IMR-90 (cell line): ENCODE data around the gene ATP2B2. TPM values are rescaled to one million over a fixed set of nuclear protein-coding genes. Genes with fewer than 3 reads are reported as not detected.

Experiments used
- ATAC-seq: fragments of 200-7000 bp; cut with Tn5 transposase; 2 replicates; pipeline ENCODE4 v1.9.1; 2020; ENCODE audit warnings: low read depth, mild to moderate bottlenecking, moderate library complexity
- BruUV-seq: library from RNA; stranded (reverse); fragments of 400-500 nt; replicated peaks from 2 replicates; lab custom pipeline; 2021; lab: Mats Ljungman, UMichigan
- CTCF ChIA-PET: fragments of 300-600 bp; formaldehyde crosslinking; extraction: SDS; loops from one replicate; lab custom pipeline; 2021; ENCODE audit warnings: antibody characterized with exemption; lab: Yijun Ruan, JAX
- POLR2A ChIA-PET: fragments of 300-600 bp; sonication (Branson Sonifier 250); formaldehyde crosslinking; loops from one replicate; lab custom pipeline; 2022; ENCODE audit warnings: antibody characterized with exemption; ENCODE audit not compliant: unreplicated experiment; lab: Charles Lee
- DNase-seq: peaks from one replicate; pipeline ENCODE4 v3.0.0; 2013
- H2AFZ ChIP-seq: replicated peaks from 2 replicates; pipeline ENCODE3; 2013; ENCODE audit warnings: low read length, mild to moderate bottlenecking; ENCODE audit not compliant: poor library complexity
- H2AK5ac ChIP-seq: 2 replicates; pipeline ENCODE4 v1.6.1; 2013; ENCODE audit warnings: low read depth, low read length, inconsistent platforms
- H2AK9ac ChIP-seq: replicated peaks from 2 replicates; pipeline ENCODE3; 2013; ENCODE audit warnings: mild to moderate bottlenecking, low read depth, low read length, moderate library complexity; ENCODE audit not compliant: poor library complexity
- H2BK120ac ChIP-seq: 2 replicates; pipeline ENCODE4 v1.6.1; 2013; ENCODE audit warnings: low read depth, low read length, inconsistent platforms
- H2BK15ac ChIP-seq: 3 replicates; pipeline ENCODE4 v1.6.1; 2013; ENCODE audit warnings: low read depth, low read length, inconsistent platforms
- H2BK20ac ChIP-seq: 2 replicates; pipeline ENCODE4 v1.6.1; 2013; ENCODE audit warnings: low read depth, mild to moderate bottlenecking, inconsistent platforms, low read length, moderate library complexity
- H2BK5ac ChIP-seq: 2 replicates; pipeline ENCODE4 v1.6.1; 2013; ENCODE audit warnings: mild to moderate bottlenecking, low read depth, low read length, inconsistent platforms; ENCODE audit not compliant: poor library complexity, severe bottlenecking
- H3K14ac ChIP-seq: replicated peaks from 2 replicates; pipeline ENCODE4 v1.6.1; 2013; ENCODE audit warnings: low read depth, low read length, inconsistent platforms
- H3K18ac ChIP-seq: 2 replicates; pipeline ENCODE4 v1.6.1; 2013; ENCODE audit warnings: low read depth, low read length, control low read depth
- H3K23ac ChIP-seq: 2 replicates; pipeline ENCODE4 v1.6.1; 2013; ENCODE audit warnings: low read depth, low read length, inconsistent platforms
- H3K27ac ChIP-seq: 2 replicates; pipeline ENCODE4 v1.5.1; 2013; ENCODE audit warnings: mild to moderate bottlenecking, control low read depth, low read length; ENCODE audit not compliant: insufficient read depth
- H3K27me3 ChIP-seq: 2 replicates; pipeline ENCODE4 v1.6.1; 2013; ENCODE audit warnings: low read length; ENCODE audit not compliant: control insufficient read depth, insufficient read depth
- H3K36me3 ChIP-seq: 2 replicates; pipeline ENCODE4 v1.6.1; 2013; ENCODE audit warnings: low read length, mixed read lengths; ENCODE audit not compliant: control insufficient read depth, insufficient read depth
- H3K4ac ChIP-seq: 2 replicates; pipeline ENCODE4 v1.6.1; 2013; ENCODE audit warnings: low read depth, low read length, inconsistent platforms
- H3K4me1 ChIP-seq: 2 replicates; pipeline ENCODE4 v1.6.1; 2013; ENCODE audit warnings: low read length, mixed read lengths; ENCODE audit not compliant: control insufficient read depth, insufficient read depth
- H3K4me2 ChIP-seq: 2 replicates; pipeline ENCODE4 v1.6.1; 2013; ENCODE audit warnings: low read depth, mild to moderate bottlenecking, control low read depth, low read length, moderate library complexity
- H3K4me3 ChIP-seq: 2 replicates; pipeline ENCODE4 v1.5.1; 2013; ENCODE audit warnings: low read depth, mild to moderate bottlenecking, control low read depth, low read length, moderate library complexity; ENCODE audit not compliant: insufficient read depth
- H3K56ac ChIP-seq: 2 replicates; pipeline ENCODE4 v1.6.1; 2013; ENCODE audit warnings: low read length, inconsistent platforms; ENCODE audit not compliant: insufficient read depth; ENCODE audit errors: extremely low read depth
- H3K79me1 ChIP-seq, 2 experiments: 2 replicates each; pipeline ENCODE4 v1.6.1; 2013; ENCODE audit warnings: low read length in 2 of 2, inconsistent platforms in 1 of 2, low read depth in 1 of 2
- H3K9ac ChIP-seq: 2 replicates; pipeline ENCODE4 v1.6.1; 2013; ENCODE audit warnings: low read depth, low read length, control low read depth
- H3K9me1 ChIP-seq: 2 replicates; pipeline ENCODE4 v1.6.1; 2013; ENCODE audit warnings: low read length, inconsistent platforms; ENCODE audit not compliant: insufficient read depth
- H3K9me3 ChIP-seq: 2 replicates; pipeline ENCODE4 v1.6.1; 2013; ENCODE audit warnings: low read length; ENCODE audit not compliant: control insufficient read depth, insufficient read depth
- H4K20me1 ChIP-seq: 2 replicates; pipeline ENCODE4 v1.6.1; 2013; ENCODE audit warnings: low read length, inconsistent platforms; ENCODE audit not compliant: insufficient read depth
- H4K5ac ChIP-seq: 2 replicates; pipeline ENCODE4 v1.6.1; 2013; ENCODE audit warnings: mild to moderate bottlenecking, low read depth, low read length, control low read depth
- H4K8ac ChIP-seq, 2 experiments: 2 replicates each; pipeline ENCODE4 v1.6.1; 2013; ENCODE audit warnings: low read depth in 2 of 2, low read length in 2 of 2, control low read depth in 1 of 2, inconsistent platforms in 1 of 2
- H4K91ac ChIP-seq: 2 replicates; pipeline ENCODE4 v1.6.1; 2013; ENCODE audit warnings: low read depth, low read length, inconsistent platforms; ENCODE audit not compliant: insufficient read depth
- MAZ ChIP-seq: IDR thresholded peaks from 2 replicates; pipeline ENCODE4 v1.6.1; 2012; ENCODE audit warnings: low read depth, mild to moderate bottlenecking, low read length, improper control_type of control experiment, moderate library complexity, borderline replicate concordance
- RCOR1 ChIP-seq: IDR thresholded peaks from 2 replicates; pipeline ENCODE4 v1.6.1; 2012; ENCODE audit warnings: mild to moderate bottlenecking, low read length, improper control_type of control experiment; ENCODE audit not compliant: insufficient replicate concordance
- RFX5 ChIP-seq: IDR thresholded peaks from 2 replicates; pipeline ENCODE4 v1.8.0; 2012; ENCODE audit warnings: low read depth, mild to moderate bottlenecking, low read length, moderate library complexity
- SMC3 ChIP-seq: fragments of 150-350 bp; IDR thresholded peaks from 2 replicates; pipeline ENCODE4 v1.6.1; 2016; ENCODE audit warnings: low read depth, mild to moderate bottlenecking, antibody characterized with exemption, low read length, moderate library complexity
- WGBS, 2 experiments: methylation state at CpG; one replicate each; pipeline versions ENCODE4 v1.1.5 to v1.1.7; 2013; ENCODE audit warnings: missing lambda C conversion rate in 2 of 2; ENCODE audit not compliant: insufficient read length in 1 of 2; ENCODE audit errors: extremely low coverage in 2 of 2; 5-methylcytosine and 5-hydroxymethylcytosine counted together
- dilution Hi-C: fragments of 300-500 bp; cut with HindIII; formaldehyde crosslinking; loops from one replicate; pipeline ENCODE4 v1.14.3; 2018; ENCODE audit warnings: low sequenced_read_pairs; ENCODE audit not compliant: unreplicated experiment
- in situ Hi-C: fragments of 300-500 bp; cut with MboI; formaldehyde crosslinking; loops from 3 replicates; pipeline ENCODE4 v1.14.3; 2019; ENCODE audit warnings: low sequenced_read_pairs, inconsistent platforms, mixed read lengths
- intact Hi-C: fragments of 100-400 bp; cut with micrococcal nuclease; formaldehyde crosslinking; loops from 2 replicates; pipeline ENCODE4 v1.10.0; 2022
- polyA plus RNA-seq, 3 experiments: library from polyadenylated mRNA; depleted of rRNA; stranded (reverse); fragments of >200 nt; gene quantifications; 2 replicates each; pipeline ENCODE4 v1.2.3, GENCODE V29; 2012; ENCODE audit warnings: low replicate concordance in 1 of 3
- total RNA-seq: library from RNA; depleted of rRNA; stranded (reverse); fragments of >200 nt; gene quantifications from 2 replicates; pipeline ENCODE4 v1.2.3, GENCODE V29; 2012

The ATP2B2 gene
- total and polyA plus RNA-seq, 2 of the 4 experiments (the other 2 are of a cell fraction), result under 0.01 to 0.02 TPM

DNA sequence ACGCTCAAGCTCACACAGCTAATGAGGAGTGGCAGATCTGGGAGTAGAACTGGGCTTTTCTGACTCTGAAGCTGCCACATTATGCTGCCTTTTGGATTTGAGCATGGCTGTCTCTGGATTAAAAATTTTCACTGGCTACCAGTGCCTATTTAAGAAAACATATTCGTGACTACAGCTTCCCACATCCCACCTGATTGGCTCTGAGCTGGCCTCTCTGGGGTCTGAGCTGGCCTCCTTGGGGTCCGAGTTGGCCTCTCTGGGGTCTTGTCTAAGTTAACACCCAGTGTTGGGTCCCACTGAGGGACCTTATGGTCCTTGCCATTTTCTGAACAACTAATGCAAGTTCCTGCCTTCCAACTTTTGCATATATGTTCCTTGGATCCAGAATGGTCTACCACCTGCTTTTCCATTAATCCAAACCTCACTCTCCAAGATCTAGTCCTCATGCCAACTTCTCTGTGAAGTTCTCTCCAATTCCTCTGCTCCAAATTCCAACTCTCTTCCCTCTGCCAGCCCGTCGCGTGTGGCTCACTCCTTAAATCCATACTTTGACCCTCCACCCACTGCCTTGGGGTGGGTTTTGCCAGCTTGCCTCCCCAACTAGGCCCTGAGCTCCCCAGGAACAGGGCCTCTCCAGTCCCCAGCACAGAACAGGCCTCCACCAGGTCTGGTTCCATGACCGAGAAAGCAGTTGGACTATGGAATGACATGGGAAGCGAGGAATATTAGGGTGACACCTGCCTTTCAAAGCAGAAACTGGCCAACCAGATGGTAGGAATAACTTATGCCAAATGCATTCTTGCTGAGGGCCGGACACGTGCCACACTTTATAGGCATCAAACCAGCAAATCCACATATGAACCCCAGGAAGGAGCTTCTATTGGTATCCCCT is 42.5 kb downstream of the ATP2B2 start (continued):
- TF ChIP-seq RFX5, result no peak

DNA sequence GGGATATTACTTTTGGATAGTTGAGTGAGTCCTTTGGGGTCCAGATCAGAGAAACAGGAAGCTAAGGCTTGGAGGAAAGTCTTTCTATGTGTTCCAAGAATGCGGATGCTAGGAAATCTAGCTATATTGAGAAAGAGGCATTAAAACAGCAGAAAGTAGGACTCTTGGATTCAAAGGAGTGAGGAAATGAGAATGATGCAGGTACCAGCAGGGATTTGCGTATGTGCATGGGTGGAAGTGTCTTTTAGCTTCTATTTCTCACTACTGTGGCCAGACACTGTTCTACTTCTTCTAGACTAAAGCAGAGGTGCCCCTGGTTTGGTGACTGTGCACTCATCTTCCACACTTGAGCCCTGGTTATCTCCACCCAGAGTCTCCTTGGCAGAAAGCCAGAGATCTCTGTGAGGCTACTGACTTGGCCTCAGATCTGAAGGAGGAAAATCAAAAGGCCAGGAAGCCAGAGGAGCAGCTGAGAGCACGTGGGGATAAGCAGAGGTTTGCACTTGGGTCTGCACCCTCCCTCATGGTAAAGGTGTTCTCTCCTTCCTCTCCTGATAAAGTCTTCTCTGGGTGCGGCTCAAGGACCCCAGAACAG is 44.3 kb downstream of the ATP2B2 start:
- in situ Hi-C loops (no loop called here), intact Hi-C loops (no loop called here), dilution Hi-C loops (no loop called here)
- no peaks in the 10 kb centered on the region for H3K4me1 ChIP-seq
- no peaks in the 10 kb centered on the region for H3K9me3 ChIP-seq
- H2BK15ac ChIP-seq, result no peak overlapping the region
- H3K36me3 ChIP-seq, result no peaks in the 10 kb centered on the region
- H2AK5ac ChIP-seq, result no peak overlapping the region
- H3K9ac ChIP-seq, result no peak overlapping the region
- H3K79me1 ChIP-seq, result no peaks in the 10 kb centered on the region
- H2AK9ac ChIP-seq, result no peak overlapping the region
- TF ChIP-seq SMC3 (no peak), RCOR1 (no peak), MAZ (no peak)
- no peak overlapping the region for H3K23ac ChIP-seq
- no CpG with 5 or more reads among the region's 4 CpGs for WGBS, 2 experiments
- no peak overlapping the region for H3K4me2 ChIP-seq
- H2BK5ac ChIP-seq, result no peak overlapping the region
- no peak overlapping the region for H2BK120ac ChIP-seq
- H4K5ac ChIP-seq, result no peak overlapping the region
- H3K14ac ChIP-seq, result no peak overlapping the region
- H3K18ac ChIP-seq, result no peak overlapping the region
- no peak overlapping the region for H3K4me3 ChIP-seq
- no peaks in the 10 kb centered on the region; the same call in 1 of the 2 replicates for H3K9me1 ChIP-seq
- ATAC-seq (no peak), DNase-seq (no peak)
- H3K27me3 ChIP-seq, result peaks cover 3% of the 10 kb centered on the region
- H4K8ac ChIP-seq, result no peak overlapping the region
- no peaks in the 10 kb centered on the region; the same call in none of the 2 replicates for H4K20me1 ChIP-seq
- no peak overlapping the region for H3K56ac ChIP-seq
- CTCF ChIA-PET, result no interaction called here
- no peak overlapping the region for H4K91ac ChIP-seq
- no peak overlapping the region for H2BK20ac ChIP-seq
- no TSS peak for BruUV-seq
- no peak overlapping the region for H3K4ac ChIP-seq
- H3K27ac ChIP-seq, result no peak overlapping the region
- POLR2A ChIA-PET, result no interaction called here
- H2AFZ ChIP-seq, result no peak overlapping the region
